ENCODE results near the gene GCNT1.
"Not testable (repeated sequence)": the region's sequence is repeated elsewhere in the genome, so short reads cannot be mapped to it uniquely, and the experiment has no call there.

Gene GCNT1

GRCh38 chr9:76443887-76444286 lies 15.1 kb upstream of the GCNT1 start:
- DNase-seq (ENCODE audit: low read depth in 2 of 2): no peak

GRCh38 chr9:76444322-76444929 lies 14.6 kb upstream of the GCNT1 start:
- DNase-seq (ENCODE audit: low read depth in 2 of 2): no peak

- DNase-seq (ENCODE audit: low read depth in 2 of 2): no peak
Observed at GRCh38 chr9:76445976-76446375, 13.0 kb upstream of the GCNT1 start.

GRCh38 chr9:76448501-76448900 lies 10.5 kb upstream of the GCNT1 start:
- no peak for DNase-seq (ENCODE audit: low read depth in 2 of 2)

GRCh38 chr9:76451234-76451633 lies 7.7 kb upstream of the GCNT1 start:
- DNase-seq (ENCODE audit: low read depth in 2 of 2): no peak

- DNase-seq (ENCODE audit: low read depth in 2 of 2): no peak
Observed at GRCh38 chr9:76452839-76453238, 6.1 kb upstream of the GCNT1 start.

GRCh38 chr9:76453785-76454184 lies 5.2 kb upstream of the GCNT1 start:
- DNase-seq (ENCODE audit: low read depth in 2 of 2): no peak

GRCh38 chr9:76454311-76454710 lies 4.7 kb upstream of the GCNT1 start:
- no peak for DNase-seq (ENCODE audit: low read depth in 2 of 2)

- DNase-seq (ENCODE audit: low read depth in 2 of 2): no peak
Observed at GRCh38 chr9:76456202-76456926, 2.6 kb upstream of the GCNT1 start.

GRCh38 chr9:76459694-76460635 lies 983 bp downstream of the GCNT1 start:
- no peak for DNase-seq (ENCODE audit: low read depth in 2 of 2)

GRCh38 chr9:76462126-76462525 lies 3.1 kb downstream of the GCNT1 start:
- DNase-seq (ENCODE audit: low read depth in 2 of 2): no peak

- no peak for DNase-seq (ENCODE audit: low read depth in 2 of 2)
Observed at GRCh38 chr9:76463211-76463610, 4.2 kb downstream of the GCNT1 start.

- DNase-seq (ENCODE audit: low read depth in 2 of 2): no peak
Observed at GRCh38 chr9:76464706-76465105, 5.7 kb downstream of the GCNT1 start.

GRCh38 chr9:76465442-76466298 lies 6.7 kb downstream of the GCNT1 start:
- DNase-seq (ENCODE audit: low read depth in 2 of 2): no peak

GRCh38 chr9:76466299-76466605 lies 7.3 kb downstream of the GCNT1 start:
- DNase-seq (ENCODE audit: low read depth in 2 of 2): no peak

- DNase-seq (ENCODE audit: low read depth in 2 of 2): no peak
Observed at GRCh38 chr9:76474419-76474818, 15.4 kb downstream of the GCNT1 start.

- DNase-seq (ENCODE audit: low read depth in 2 of 2): no peak
Observed at GRCh38 chr9:76475686-76476085, 16.7 kb downstream of the GCNT1 start.

GRCh38 chr9:76477818-76478217 lies 18.8 kb downstream of the GCNT1 start:
- DNase-seq (ENCODE audit: low read depth in 2 of 2): not testable (repeated sequence)

- DNase-seq (ENCODE audit: low read depth in 2 of 2): no peak
Observed at GRCh38 chr9:76478226-76478625, 19.2 kb downstream of the GCNT1 start.

GRCh38 chr9:76479337-76479736 lies 20.4 kb downstream of the GCNT1 start:
- not testable (repeated sequence) for DNase-seq (ENCODE audit: low read depth in 2 of 2)

GRCh38 chr9:76486151-76486550 lies 27.2 kb downstream of the GCNT1 start:
- no peak for DNase-seq (ENCODE audit: low read depth in 2 of 2)
